Loucy (cell line): ENCODE data around the gene PDE6B.

Source experiments
- CTCF ChIP-seq: fragments of 200-600 bp; sonication (generic); conservative IDR thresholded peaks from 2 replicates; pipeline ENCODE4 v1.5.1; 2014; ENCODE audit warnings: mild to moderate bottlenecking, antibody characterized with exemption, low read length
- EZH2phosphoT487 ChIP-seq: fragments of 200-600 bp; IDR thresholded peaks from 2 replicates; pipeline ENCODE4 v1.6.1; 2018; ENCODE audit warnings: antibody characterized with exemption, mild to moderate bottlenecking, moderate library complexity, borderline replicate concordance

GRCh38 chr4:659851-660250, 34.5 kb downstream of the PDE6B start:
- TF ChIP-seq CTCF (no peak), EZH2phosphoT487 (no peak)
